K562 (cell line): Measurements from ENCODE around the gene UNC13C.

ENCODE experiments used
- CEBPB ChIP-seq: fragments of 450-650 bp; IDR thresholded peaks from 2 replicates; pipeline ENCODE4 v1.6.1; 2016; ENCODE audit warnings: missing genetic modification characterization, missing compliant biosample characterization
- CTCF ChIP-seq, 3 experiments: IDR thresholded peaks in 2 of 3; conservative IDR thresholded peaks in 1 of 3; 2 replicates each; pipeline ENCODE4 v1.5.1; 2011 to 2012; ENCODE audit warnings: low read length in 3 of 3, mild to moderate bottlenecking in 3 of 3, control low read depth in 2 of 3, improper control_type of control experiment in 1 of 3, inconsistent platforms in 1 of 3, low read depth in 1 of 3, mixed read lengths in 1 of 3, moderate library complexity in 1 of 3; ENCODE audit not compliant: insufficient read depth in 2 of 3
- EP300 ChIP-seq: IDR thresholded peaks from 2 replicates; pipeline ENCODE4 v1.6.1; 2012; ENCODE audit warnings: low read length, improper control_type of control experiment
- EZH2 ChIP-seq: IDR thresholded peaks from 2 replicates; pipeline ENCODE4 v1.6.1; 2012; ENCODE audit warnings: low read depth, mild to moderate bottlenecking, inconsistent platforms, low read length, borderline replicate concordance
- GABPA ChIP-seq: fragments of 200-800 bp; sonication (Bioruptor generic); conservative IDR thresholded peaks from 2 replicates; pipeline ENCODE4 v1.6.1; 2016; ENCODE audit warnings: low read depth, missing genetic modification characterization, missing compliant biosample characterization
- JUNB ChIP-seq: fragments of 450-650 bp; formaldehyde crosslinking; conservative IDR thresholded peaks from 2 replicates; pipeline ENCODE4 v1.4.0; 2020; ENCODE audit warnings: mild to moderate bottlenecking
- NFATC3 ChIP-seq: fragments of 450-650 bp; IDR thresholded peaks from 2 replicates; pipeline ENCODE4 v1.6.1; 2017; ENCODE audit warnings: mild to moderate bottlenecking
- PHF8 ChIP-seq: fragments of 200-600 bp; sonication (generic); IDR thresholded peaks from 2 replicates; pipeline ENCODE4 v1.6.1; 2012; ENCODE audit warnings: mixed run types, mild to moderate bottlenecking, inconsistent platforms, low read length, moderate library complexity, borderline replicate concordance
- TCF3 ChIP-seq: sonication (generic); formaldehyde crosslinking; IDR thresholded peaks from 2 replicates; pipeline ENCODE4 v1.4.0; 2020; ENCODE audit warnings: mild to moderate bottlenecking, missing genetic modification reagents
- UBTF ChIP-seq, 2 experiments: IDR thresholded peaks; 2 replicates each; pipeline ENCODE4 v1.6.1; 2012; ENCODE audit warnings: improper control_type of control experiment in 2 of 2, low read depth in 2 of 2, low read length in 2 of 2, borderline replicate concordance in 1 of 2
- ZNF507 ChIP-seq: conservative IDR thresholded peaks from 2 replicates; pipeline ENCODE4 v1.6.1; 2017; ENCODE audit warnings: missing genetic modification characterization, missing compliant biosample characterization

GRCh38 chr15:53955396-53955795, 22.8 kb upstream of the UNC13C start:
- no peak for TF ChIP-seq CEBPB (tag)
- no peak for TF ChIP-seq ZNF507 (tag)
- no peak for TF ChIP-seq NFATC3
- TF ChIP-seq EP300: no peak
- no peak for TF ChIP-seq GABPA (tag)
- TF ChIP-seq CTCF (IDR thresholded peaks at IDR 0.05 in 2 of 3, conservative IDR thresholded peaks at IDR 0.05 in 1 of 3; ENCODE audit: insufficient read depth in 2 of 3, low read depth in 1 of 3, low read length in 3 of 3): no peak
- TF ChIP-seq EZH2: no peak
- TF ChIP-seq JUNB (CRISPR knock-in tag): no peak
- no peak for TF ChIP-seq TCF3
- TF ChIP-seq PHF8: no peak
- no peak for TF ChIP-seq UBTF (IDR thresholded peaks at IDR 0.05; ENCODE audit: borderline replicate concordance in 1 of 2, low read depth in 2 of 2, low read length in 2 of 2)
